AG09309 (cell line): ENCODE measurements around the gene KCNJ12.

Experiments
- DNase-seq: peaks from one replicate; pipeline ENCODE4 v3.0.0-alpha.2; 2010; ENCODE audit warnings: low read depth
- H3K4me3 ChIP-seq: 2 replicates; pipeline ENCODE4 v1.5.1; 2011; ENCODE audit warnings: mild to moderate bottlenecking, low read depth, low read length, moderate library complexity; ENCODE audit not compliant: control insufficient read depth
- CTCF ChIP-seq: IDR thresholded peaks from 2 replicates; pipeline ENCODE4 v1.5.1; 2011; ENCODE audit warnings: mild to moderate bottlenecking, low read depth, low read length, inconsistent platforms; ENCODE audit not compliant: insufficient read depth, control insufficient read depth; ENCODE audit errors: missing control alignments

The KCNJ12 gene

GRCh38 chr17:21352981-21353265 is 23.2 kb upstream of the KCNJ12 start:
- TF ChIP-seq CTCF = no peak
- DNase-seq = no peak
- H3K4me3 ChIP-seq = no peak overlapping the region

GRCh38 chr17:21353326-21354010 is 22.7 kb upstream of the KCNJ12 start:
- H3K4me3 ChIP-seq = no peak overlapping the region
- DNase-seq = peak; percentile 28
- no peak for TF ChIP-seq CTCF

GRCh38 chr17:21354796-21355385 is 21.3 kb upstream of the KCNJ12 start:
- no peak overlapping the region for H3K4me3 ChIP-seq
- DNase-seq = no peak
- TF ChIP-seq CTCF = no peak

GRCh38 chr17:21355586-21355985 is 20.6 kb upstream of the KCNJ12 start:
- TF ChIP-seq CTCF = no peak
- no peak overlapping the region for H3K4me3 ChIP-seq
- no peak for DNase-seq

GRCh38 chr17:21356537-21357127 is 19.5 kb upstream of the KCNJ12 start:
- no peak for TF ChIP-seq CTCF
- no peak for DNase-seq
- no peak overlapping the region for H3K4me3 ChIP-seq

- no peak for DNase-seq
- no peak overlapping the region for H3K4me3 ChIP-seq
- TF ChIP-seq CTCF = no peak
These were observed 18.9 kb upstream of the KCNJ12 start for GRCh38 chr17:21357281-21357680.
